HG03139 (cell line): ENCODE measurements around the gene PKN1.
A peak's percentile ranks its signal among the peaks of the same experiment; 100 is the strongest.
"Not testable (repeated sequence)": the region's sequence is repeated elsewhere in the genome, so short reads cannot be mapped to it uniquely, and the experiment has no call there.

Source experiments
- ATAC-seq: cut with Tn5 transposase; IDR thresholded peaks from one replicate; pipeline ENCODE4 v1.9.1; 2021; ENCODE audit not compliant: unreplicated experiment

The PKN1 gene

GRCh38 chr19:14432791-14433553 is at the start of gene PKN1:
PKN1 (plus strand) TSS chr19:14433306; CDS start chr19:14433522, 216 bp downstream.
- ATAC-seq = no peak

- ATAC-seq = no peak
Observed at GRCh38 chr19:14383661-14384555, 49.2 kb upstream of the PKN1 start.

- ATAC-seq = no peak
Observed at GRCh38 chr19:14385492-14385891, 47.6 kb upstream of the PKN1 start.

- ATAC-seq = no peak
Observed at GRCh38 chr19:14390548-14390947, 42.6 kb upstream of the PKN1 start.

- ATAC-seq = no peak
Observed at GRCh38 chr19:14391156-14391821, 41.8 kb upstream of the PKN1 start.

- ATAC-seq = no peak
Observed at GRCh38 chr19:14393329-14393728, 39.8 kb upstream of the PKN1 start.

- ATAC-seq = no peak
Observed at GRCh38 chr19:14394167-14394566, 38.9 kb upstream of the PKN1 start.

- no peak for ATAC-seq
Observed at GRCh38 chr19:14395262-14395661, 37.8 kb upstream of the PKN1 start.

GRCh38 chr19:14395710-14396336 is 37.3 kb upstream of the PKN1 start:
- ATAC-seq = no peak

- ATAC-seq = not testable (repeated sequence)
Observed at GRCh38 chr19:14396730-14397129, 36.4 kb upstream of the PKN1 start.

- not testable (repeated sequence) for ATAC-seq
Observed at GRCh38 chr19:14397168-14397567, 35.9 kb upstream of the PKN1 start.

GRCh38 chr19:14400951-14401431 is 32.1 kb upstream of the PKN1 start:
- no peak for ATAC-seq

- ATAC-seq = no peak
Observed at GRCh38 chr19:14401468-14402195, 31.5 kb upstream of the PKN1 start.

- ATAC-seq = no peak
Observed at GRCh38 chr19:14402332-14403144, 30.6 kb upstream of the PKN1 start.

- ATAC-seq = not testable (repeated sequence)
Observed at GRCh38 chr19:14403145-14403930, 29.8 kb upstream of the PKN1 start.

- no peak for ATAC-seq
Observed at GRCh38 chr19:14404312-14404711, 28.8 kb upstream of the PKN1 start.

- ATAC-seq = no peak
Observed at GRCh38 chr19:14405380-14405757, 27.7 kb upstream of the PKN1 start.

GRCh38 chr19:14405758-14406644 is 27.1 kb upstream of the PKN1 start:
- peak; percentile 38 for ATAC-seq
